HG03460 (cell line): Measurements from ENCODE around the gene LIPT2.

ENCODE experiments used
- ATAC-seq: cut with Tn5 transposase; IDR thresholded peaks from one replicate; pipeline ENCODE4 v1.9.1; 2021; ENCODE audit not compliant: unreplicated experiment

Gene LIPT2

GRCh38 chr11:74504100-74504691, 10.7 kb upstream of the LIPT2 start:
- no peak for ATAC-seq

- ATAC-seq = no peak
Measured at GRCh38 chr11:74494916-74495315, 1.4 kb upstream of the LIPT2 start.

DNA sequence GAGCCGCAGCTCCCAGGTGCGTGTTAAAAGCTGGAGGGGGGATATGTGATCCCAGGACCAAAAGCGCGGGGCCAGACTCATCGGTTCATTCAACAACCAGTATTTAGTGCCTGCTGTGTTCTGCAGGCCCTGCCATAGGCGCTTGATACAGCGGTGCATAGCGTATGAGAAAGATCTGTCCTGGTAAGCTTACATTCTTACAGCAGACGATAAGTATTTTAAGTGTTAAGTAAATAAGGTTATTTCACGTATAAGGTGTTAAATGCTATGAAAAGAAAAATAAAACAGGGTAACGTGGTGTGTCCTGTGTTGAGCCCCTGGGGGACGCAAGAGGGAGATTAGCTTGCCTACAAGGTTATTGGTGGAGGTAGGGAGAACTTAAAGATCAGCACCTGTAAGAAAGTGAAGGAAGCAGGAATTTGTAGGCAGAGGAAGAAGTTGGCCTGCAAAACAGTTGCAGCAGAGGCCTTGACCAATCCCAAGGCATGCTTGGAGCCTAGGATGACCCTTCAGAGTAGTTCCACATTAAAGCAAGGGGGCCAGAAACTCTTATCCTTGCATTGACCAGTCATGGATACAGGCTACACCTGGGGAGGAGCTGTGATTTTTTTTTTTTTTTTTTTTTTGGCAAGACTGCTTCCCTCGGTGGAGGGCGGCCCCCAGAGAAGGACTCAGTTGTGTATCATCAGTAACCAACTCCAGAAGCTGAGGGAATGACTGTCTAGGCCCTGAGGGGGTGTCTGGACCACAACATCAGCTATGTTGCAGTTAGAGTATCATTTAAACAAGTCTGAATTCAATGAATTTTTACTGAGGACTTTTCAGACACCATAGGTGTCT, 487 bp upstream of the LIPT2 start:
- ATAC-seq = no peak

DNA sequence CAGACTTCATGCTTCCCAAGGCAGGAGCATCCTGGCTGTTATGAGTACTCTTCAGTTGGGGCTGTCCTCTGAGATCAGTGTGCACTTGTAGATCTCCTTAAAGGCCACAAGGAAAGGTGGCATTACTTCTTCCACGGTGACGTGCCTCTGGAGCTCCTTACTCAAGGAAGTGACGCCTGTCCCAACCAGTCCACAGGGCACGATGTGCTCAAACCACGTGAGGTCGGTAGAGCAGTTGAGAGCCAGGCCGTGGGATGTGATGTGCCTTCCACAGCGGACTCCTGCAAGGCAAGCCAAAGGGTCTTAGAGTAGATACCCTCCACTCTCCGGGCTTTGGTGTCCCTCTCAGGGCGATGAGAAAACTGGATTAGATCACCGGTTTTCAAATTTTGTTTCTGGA, 1.4 kb downstream of the LIPT2 start:
- ATAC-seq = no peak

GRCh38 chr11:74490941-74491340, 2.6 kb downstream of the LIPT2 start:
- no peak for ATAC-seq

DNA sequence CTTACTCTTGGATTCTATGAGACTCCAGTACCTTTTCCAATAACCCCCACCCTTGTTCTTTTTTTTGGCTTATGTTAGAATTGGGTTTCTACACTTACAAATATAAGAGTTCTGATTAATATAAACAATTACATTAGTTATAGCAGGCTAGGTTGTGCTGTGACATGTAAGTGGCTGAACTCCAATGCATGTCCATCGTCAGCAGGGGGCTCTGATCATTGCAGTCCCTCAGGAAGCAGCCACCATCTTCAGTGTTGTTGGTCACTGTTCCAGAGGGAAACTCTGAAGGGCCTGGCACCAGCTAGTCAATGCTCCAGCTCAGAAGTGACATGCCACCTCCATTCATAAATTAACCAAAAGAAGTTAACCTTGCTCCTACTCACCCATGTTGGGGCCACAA, 5.6 kb downstream of the LIPT2 start:
- no peak for ATAC-seq

DNA sequence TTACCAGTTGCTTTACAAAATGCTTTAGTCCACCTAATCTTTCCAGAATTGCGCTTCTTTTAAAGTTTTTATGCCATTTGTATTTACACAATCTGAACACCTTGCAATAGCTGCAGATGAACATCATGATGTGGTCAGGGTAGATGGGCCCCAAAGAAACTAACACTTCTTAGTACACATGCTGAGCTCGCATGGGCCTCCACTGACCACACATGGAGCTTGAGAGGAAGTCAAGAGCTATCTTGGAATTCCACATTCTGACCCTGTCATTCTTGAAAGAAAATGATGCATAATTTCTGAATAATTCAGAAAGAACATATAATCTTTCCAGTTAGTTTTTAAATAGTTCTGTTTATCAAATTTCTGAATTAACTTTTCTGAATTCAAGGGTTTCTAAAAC, 7.7 kb downstream of the LIPT2 start:
- ATAC-seq = no peak

DNA sequence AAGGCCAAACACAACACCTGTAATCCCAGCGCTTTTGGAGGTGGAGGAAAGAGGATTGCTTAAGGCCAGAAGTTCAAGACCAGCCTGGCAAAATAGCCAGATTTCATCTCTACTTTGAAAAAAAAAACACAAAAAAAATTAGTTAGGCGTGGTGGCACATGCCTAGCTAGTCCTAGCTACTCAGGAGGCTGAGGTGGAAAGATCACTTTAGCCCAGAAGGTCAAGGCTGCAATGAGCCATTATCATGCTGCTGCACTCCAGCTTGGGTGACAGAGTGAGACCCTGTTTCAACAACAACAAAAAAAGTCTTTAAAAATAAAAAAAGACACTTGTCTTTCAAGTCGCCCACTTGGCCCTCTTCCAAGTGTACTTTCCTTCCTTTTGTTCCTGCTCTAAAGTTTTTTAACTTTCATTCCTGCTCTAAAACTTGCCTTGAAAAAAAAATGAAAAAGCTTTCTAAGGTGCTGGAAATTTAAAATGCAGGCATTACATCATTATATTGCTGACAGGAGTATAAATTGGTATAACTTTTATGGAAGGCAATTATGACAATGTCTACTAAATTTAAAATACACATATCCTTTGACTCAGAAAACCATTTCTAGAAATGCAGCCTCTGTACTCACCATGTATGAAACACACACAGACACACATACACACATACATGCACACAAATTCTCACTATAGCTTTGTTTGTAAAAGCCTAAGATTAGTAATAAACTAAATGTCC, 12.7 kb downstream of the LIPT2 start:
- ATAC-seq = no peak

DNA sequence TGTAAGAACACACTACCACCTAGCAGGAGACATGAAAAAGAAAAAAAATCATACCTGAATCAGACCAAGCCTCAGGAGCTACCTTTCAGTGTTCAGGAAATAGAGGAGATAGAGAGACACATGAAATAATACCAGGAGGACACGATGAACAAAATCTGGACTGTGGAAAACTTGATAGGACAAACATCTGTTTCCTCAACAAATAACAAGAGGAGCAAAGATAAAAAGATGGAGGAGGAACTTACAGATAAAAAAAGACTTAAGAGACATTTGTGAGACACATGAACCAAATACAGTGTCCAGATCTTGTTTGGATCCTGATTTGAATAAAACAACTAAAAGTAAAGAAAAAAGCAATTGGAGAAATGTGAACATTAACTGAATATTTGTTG, 13.8 kb downstream of the LIPT2 start:
- ATAC-seq = no peak

DNA sequence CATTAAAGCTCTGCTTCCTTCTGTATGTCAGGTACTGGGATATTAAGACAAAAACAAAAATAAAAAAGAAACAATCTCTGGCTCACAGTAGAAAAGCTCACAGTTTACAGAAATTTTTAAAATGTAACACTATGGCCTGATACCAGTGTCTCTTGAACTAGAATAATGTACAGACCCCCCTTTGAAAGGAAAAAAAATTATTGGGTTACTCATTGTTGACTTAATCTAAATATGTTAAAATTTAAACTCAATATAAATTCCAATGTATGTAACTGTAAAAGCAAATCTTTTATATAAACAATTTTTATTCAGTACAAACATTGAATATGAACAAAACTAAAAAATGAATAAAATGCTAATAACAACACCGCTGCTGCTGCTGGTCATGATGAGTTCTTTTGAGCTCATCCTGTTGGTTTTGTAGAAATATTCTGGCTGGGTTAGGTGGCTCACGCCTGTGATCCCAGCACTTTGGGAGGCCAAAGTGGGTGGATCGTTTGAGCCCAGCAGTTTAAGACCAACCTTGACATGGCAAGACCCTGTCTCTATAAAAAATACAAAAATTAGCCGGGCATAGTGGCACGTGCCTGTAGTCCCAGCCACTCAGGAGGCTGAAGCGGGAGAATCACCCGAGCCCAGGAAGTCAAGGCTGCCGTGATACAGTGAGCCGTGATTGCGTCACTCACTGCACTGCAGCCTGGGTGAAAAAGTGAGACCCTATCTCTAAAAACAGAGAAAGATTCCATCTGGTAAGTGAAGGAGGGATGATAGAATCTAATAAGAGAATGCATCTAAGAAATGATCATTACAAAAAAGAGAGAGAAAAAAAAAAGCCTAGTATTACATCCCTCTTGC, 14.4 kb downstream of the LIPT2 start:
- no peak for ATAC-seq

DNA sequence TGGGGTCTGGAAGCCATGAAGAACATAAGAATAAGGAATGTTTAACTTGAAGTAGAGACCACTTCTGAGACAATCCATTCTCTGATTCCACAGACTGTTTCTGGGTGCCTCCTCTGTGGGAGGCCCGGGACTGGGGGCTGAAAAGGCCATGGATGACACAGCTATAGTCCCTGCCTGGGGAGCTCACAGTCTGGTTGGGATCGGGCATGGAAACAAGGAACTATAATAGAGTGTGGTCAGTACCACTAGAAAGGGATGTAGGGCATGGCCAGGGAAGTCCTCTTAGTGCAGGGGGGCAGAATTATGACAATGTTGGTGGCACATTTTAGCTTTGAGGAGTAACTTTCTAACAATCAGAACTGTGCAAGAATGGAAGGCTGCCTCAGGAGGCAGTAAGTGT, 17.0 kb downstream of the LIPT2 start:
- ATAC-seq = no peak

GRCh38 chr11:74474316-74474715, 19.2 kb downstream of the LIPT2 start:
- no peak for ATAC-seq

DNA sequence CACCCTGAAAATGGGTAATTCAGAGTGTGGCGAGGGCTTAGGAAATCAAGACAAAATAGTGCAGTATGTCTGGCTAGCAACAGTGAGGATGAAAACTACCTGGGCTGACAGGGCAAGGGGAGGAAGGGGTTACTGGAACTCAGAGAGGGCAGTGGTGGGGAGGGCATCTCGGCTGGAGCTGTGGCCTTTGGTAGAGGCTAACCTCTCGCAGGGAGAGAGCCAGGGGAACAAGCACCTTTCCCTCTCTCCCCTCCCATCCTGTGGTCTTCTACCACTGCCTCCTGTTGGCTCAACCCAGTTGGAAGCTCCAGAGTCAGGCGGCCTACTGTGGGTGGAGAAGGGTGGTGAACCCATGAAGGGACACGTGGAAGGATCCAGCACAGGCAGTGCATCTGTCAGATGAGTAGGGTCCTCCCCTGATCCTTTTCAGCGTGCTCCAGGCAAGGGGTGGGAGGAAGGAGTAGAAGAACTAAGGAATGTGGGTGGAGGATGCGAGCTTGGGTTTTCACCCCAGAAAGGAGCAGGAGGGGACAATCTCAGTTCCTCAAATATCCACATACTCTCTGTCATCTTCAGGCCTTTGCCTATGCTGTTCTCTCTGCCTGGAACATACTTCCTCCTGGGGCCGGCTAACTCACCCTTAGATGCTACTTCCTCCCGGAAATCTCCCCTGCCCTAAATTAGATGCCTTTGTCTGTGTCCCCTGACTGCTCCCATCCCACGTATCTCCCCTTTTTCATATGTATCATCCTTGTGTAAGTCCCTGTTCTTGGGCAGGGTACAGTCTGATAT, 19.9 kb downstream of the LIPT2 start:
- ATAC-seq = no peak

- no peak for ATAC-seq
Measured at GRCh38 chr11:74471668-74472429, 21.7 kb downstream of the LIPT2 start.

DNA sequence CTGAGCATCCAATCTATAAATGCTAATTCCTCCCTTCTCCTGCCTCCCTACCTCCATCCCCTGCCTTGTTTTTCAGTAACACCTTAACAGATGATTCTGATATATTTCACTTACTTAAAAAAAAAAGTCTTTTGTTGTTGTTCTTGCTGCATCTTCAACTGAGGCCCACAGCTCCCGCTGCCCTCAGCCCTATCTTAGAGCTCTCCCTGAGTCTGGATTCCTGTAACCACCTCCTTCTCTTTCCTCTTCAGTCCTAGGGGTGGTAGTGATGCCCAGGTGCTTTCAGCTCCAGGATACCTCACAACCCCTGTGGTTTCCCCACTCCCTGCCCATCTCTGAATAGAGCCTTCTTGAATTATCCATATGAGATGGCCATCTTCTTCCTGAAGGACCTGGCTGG, 22.5 kb downstream of the LIPT2 start:
- ATAC-seq = no peak

GRCh38 chr11:74470526-74470925, 23.0 kb downstream of the LIPT2 start:
- ATAC-seq = no peak

- no peak for ATAC-seq
Measured at GRCh38 chr11:74468936-74469335, 24.6 kb downstream of the LIPT2 start.

DNA sequence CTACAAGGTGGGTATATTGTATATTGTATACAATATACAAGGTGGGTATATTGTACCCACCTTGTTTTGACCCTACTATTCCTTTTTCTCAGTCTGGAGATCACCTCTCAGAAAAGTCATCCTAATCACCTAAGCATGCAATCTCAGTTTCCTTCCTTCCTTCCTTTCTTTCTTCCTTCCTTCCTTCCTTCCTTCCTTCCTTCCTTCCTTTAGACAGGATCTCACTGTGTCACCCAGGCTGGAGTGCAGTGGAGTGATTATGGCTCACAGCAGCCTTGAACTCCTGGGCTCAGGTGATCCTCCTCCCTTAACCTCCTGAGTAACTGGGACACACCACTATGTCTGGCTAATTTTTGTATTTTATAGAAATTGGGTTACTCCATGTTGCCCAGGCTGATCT, 25.0 kb downstream of the LIPT2 start:
- ATAC-seq = no peak

GRCh38 chr11:74468058-74468457, 25.5 kb downstream of the LIPT2 start:
- ATAC-seq = no peak
